HCT116 (cell line): Measurements from ENCODE around the gene CFAP221. TPM values are rescaled to one million over a fixed set of nuclear protein-coding genes. Genes with fewer than 3 reads are reported as not detected.

Experiments used
- ATAC-seq: fragments of 200-7000 bp; cut with Tn5 transposase; 2 replicates; pipeline ENCODE4 v1.9.1; 2020; ENCODE audit warnings: mild to moderate bottlenecking, moderate library complexity
- BruUV-seq: library from RNA; stranded (reverse); fragments of 400-500 nt; replicated peaks from 2 replicates; lab custom pipeline; 2021; lab: Mats Ljungman, UMichigan
- CTCF ChIA-PET: fragments of 300-600 bp; sonication (Branson Sonifier 250); formaldehyde crosslinking; loops from one replicate; lab custom pipeline; 2021; ENCODE audit warnings: antibody characterized with exemption; lab: Charles Lee
- POLR2A ChIA-PET: fragments of 300-600, 350-600 bp; sonication (Branson Sonifier 250); formaldehyde crosslinking; loops from one replicate; lab custom pipeline; 2021; ENCODE audit warnings: antibody characterized with exemption; lab: Charles Lee
- RAD21 ChIA-PET, 2 experiments: fragments of 300-600 bp; sonication (Branson Sonifier 250); formaldehyde crosslinking; loops; one replicate each; lab custom pipeline; 2023; ENCODE audit warnings: low total read pairs in 2 of 2; ENCODE audit not compliant: uncharacterized antibody in 2 of 2, unreplicated experiment in 2 of 2, low non-redundant PET in 1 of 2; lab: Charles Lee
- DNase-seq: peaks from one replicate; pipeline ENCODE4 v3.0.0-alpha.2; 2010; ENCODE audit warnings: low read depth, low spot score
- H2AFZ ChIP-seq: fragments of 200-600 bp; shearing (Covaris generic), sonication (generic); 2 replicates; pipeline ENCODE4 v1.6.1; 2017; ENCODE audit warnings: low read depth, mixed run types, mixed read lengths, antibody characterized with exemption, low read length; ENCODE audit not compliant: poor library complexity, severe bottlenecking
- H3K27ac ChIP-seq: 2 replicates; pipeline ENCODE4 v1.5.1; 2012; ENCODE audit warnings: low read depth, low read length
- H3K27me3 ChIP-seq: fragments of 200-600 bp; sonication (generic); 2 replicates; pipeline ENCODE4 v1.6.1; 2016; ENCODE audit warnings: mixed run types, low read length, mixed read lengths; ENCODE audit not compliant: insufficient read depth
- H3K36me3 ChIP-seq, 2 experiments: fragments of 200-500 bp in 1 of 2; fragments of 200-600 bp in 1 of 2; sonication (Bioruptor generic) in 1 of 2; sonication (generic) in 1 of 2; 2 replicates each; pipeline versions ENCODE4 v1.5.1 to v1.6.1; 2014 to 2016; ENCODE audit warnings: low read length in 2 of 2, inconsistent platforms in 1 of 2, mixed read lengths in 1 of 2, mixed run types in 1 of 2; ENCODE audit not compliant: insufficient read depth in 2 of 2, control insufficient read depth in 1 of 2
- H3K4me1 ChIP-seq, 2 experiments: fragments of 200-600 bp in 1 of 2; sonication (generic) in 1 of 2; 2 replicates each; pipeline versions ENCODE4 v1.5.1 to v1.6.1; 2012 to 2017; ENCODE audit warnings: low read length in 2 of 2, inconsistent platforms in 1 of 2, mild to moderate bottlenecking in 1 of 2, mixed read lengths in 1 of 2, mixed run types in 1 of 2, moderate library complexity in 1 of 2; ENCODE audit not compliant: insufficient read depth in 2 of 2, control insufficient read depth in 1 of 2
- H3K4me2 ChIP-seq: fragments of 200-600 bp; sonication (generic); 2 replicates; pipeline ENCODE4 v1.6.1; 2017; ENCODE audit warnings: mixed run types, low read length, mixed read lengths
- H3K4me3 ChIP-seq, 2 experiments: fragments of 200-600 bp in 1 of 2; sonication (generic) in 1 of 2; replicated peaks in 1 of 2; 2 replicates each; pipeline ENCODE4 v1.5.1; 2011 to 2016; ENCODE audit warnings: low read length in 2 of 2, control low read depth in 1 of 2, low read depth in 1 of 2, mild to moderate bottlenecking in 1 of 2, mixed read lengths in 1 of 2, mixed run types in 1 of 2
- H3K79me2 ChIP-seq: fragments of 200-600 bp; sonication (generic); 2 replicates; pipeline ENCODE4 v1.6.1; 2017; ENCODE audit warnings: mild to moderate bottlenecking, mixed run types, low read length, moderate library complexity, mixed read lengths; ENCODE audit not compliant: insufficient read depth
- H3K9ac ChIP-seq: fragments of 200-600 bp; sonication (generic); 2 replicates; pipeline ENCODE4 v1.6.1; 2016; ENCODE audit warnings: low read length, mixed read lengths
- H3K9me2 ChIP-seq: fragments of 200-600 bp; sonication (generic), shearing (Covaris generic); 2 replicates; pipeline ENCODE4 v1.6.1; 2017; ENCODE audit warnings: mixed run types, mild to moderate bottlenecking, moderate library complexity; ENCODE audit not compliant: insufficient read depth
- H3K9me3 ChIP-seq, 2 experiments: fragments of 200-500 bp in 1 of 2; fragments of 200-600 bp in 1 of 2; sonication (Bioruptor generic) in 1 of 2; sonication (generic) in 1 of 2; 2 replicates each; pipeline ENCODE4 v1.6.1; 2014 to 2017; ENCODE audit warnings: low read length in 2 of 2, mixed read lengths in 2 of 2, inconsistent platforms in 1 of 2, low read depth in 1 of 2, mild to moderate bottlenecking in 1 of 2, mixed run types in 1 of 2, moderate library complexity in 1 of 2; ENCODE audit not compliant: control insufficient read depth in 1 of 2, insufficient read depth in 1 of 2
- H4K20me1 ChIP-seq: fragments of 200-600 bp; sonication (generic), shearing (Covaris generic); 2 replicates; pipeline ENCODE4 v1.6.1; 2017; ENCODE audit warnings: mixed run types, mild to moderate bottlenecking, moderate library complexity; ENCODE audit not compliant: insufficient read depth
- CEBPB ChIP-seq: IDR thresholded peaks from 2 replicates; pipeline ENCODE4 v1.6.1; 2012; ENCODE audit warnings: low read depth
- EGR1 ChIP-seq: IDR thresholded peaks from 2 replicates; pipeline ENCODE4 v1.6.1; 2012; ENCODE audit warnings: low read depth
- FOSL1 ChIP-seq: IDR thresholded peaks from 2 replicates; pipeline ENCODE4 v1.6.1; 2012; ENCODE audit warnings: low read depth
- POLR2A ChIP-seq: IDR thresholded peaks from 2 replicates; pipeline ENCODE4 v1.7.0; 2011; ENCODE audit warnings: borderline replicate concordance; ENCODE audit not compliant: insufficient read depth, insufficient read length; ENCODE audit errors: extremely low read depth
- POLR2AphosphoS5 ChIP-seq: IDR thresholded peaks from 2 replicates; pipeline ENCODE4 v1.6.1; 2011; ENCODE audit warnings: mild to moderate bottlenecking, low read depth, low read length, moderate library complexity
- RAD21 ChIP-seq: IDR thresholded peaks from 2 replicates; pipeline ENCODE4 v1.6.1; 2012; ENCODE audit warnings: low read depth, mild to moderate bottlenecking
- SIN3A ChIP-seq: IDR thresholded peaks from 2 replicates; pipeline ENCODE4 v1.6.1; 2012; ENCODE audit warnings: low read depth
- SP1 ChIP-seq: IDR thresholded peaks from 2 replicates; pipeline ENCODE4 v1.6.1; 2012; ENCODE audit warnings: low read depth
- SRF ChIP-seq: IDR thresholded peaks from 2 replicates; pipeline ENCODE4 v1.6.1; 2012; ENCODE audit warnings: low read depth
- ZFX ChIP-seq: fragments of 450-650 bp; IDR thresholded peaks from 2 replicates; pipeline ENCODE4 v1.6.1; 2017
- intact Hi-C: fragments of 100-400 bp; cut with micrococcal nuclease; formaldehyde crosslinking; loops from 2 replicates; pipeline ENCODE4 v1.10.0; 2022
- total RNA-seq: library from RNA; stranded (reverse); gene quantifications from one replicate; pipeline ENCODE4 v1.2.1, GENCODE V29; 2021; ENCODE audit not compliant: unreplicated experiment
- TF ChIP-seq, protein P1 (sequence below): IDR thresholded peaks from 2 replicates; pipeline ENCODE4 v1.6.1; 2011; ENCODE audit warnings: mild to moderate bottlenecking, low read length, moderate library complexity; ENCODE audit not compliant: insufficient replicate concordance; ENCODE audit errors: extremely low read depth
- TF ChIP-seq, protein P2 (sequence below): IDR thresholded peaks from 2 replicates; pipeline ENCODE4 v1.6.1; 2012

CFAP221 gene
- total RNA-seq, 1 experiment from 2014 or later = 0.96 TPM

GRCh38 chr2:119689218-119689617 is 145.0 kb downstream of the CFAP221 start (continued):
- TF ChIP-seq, protein P1, sequence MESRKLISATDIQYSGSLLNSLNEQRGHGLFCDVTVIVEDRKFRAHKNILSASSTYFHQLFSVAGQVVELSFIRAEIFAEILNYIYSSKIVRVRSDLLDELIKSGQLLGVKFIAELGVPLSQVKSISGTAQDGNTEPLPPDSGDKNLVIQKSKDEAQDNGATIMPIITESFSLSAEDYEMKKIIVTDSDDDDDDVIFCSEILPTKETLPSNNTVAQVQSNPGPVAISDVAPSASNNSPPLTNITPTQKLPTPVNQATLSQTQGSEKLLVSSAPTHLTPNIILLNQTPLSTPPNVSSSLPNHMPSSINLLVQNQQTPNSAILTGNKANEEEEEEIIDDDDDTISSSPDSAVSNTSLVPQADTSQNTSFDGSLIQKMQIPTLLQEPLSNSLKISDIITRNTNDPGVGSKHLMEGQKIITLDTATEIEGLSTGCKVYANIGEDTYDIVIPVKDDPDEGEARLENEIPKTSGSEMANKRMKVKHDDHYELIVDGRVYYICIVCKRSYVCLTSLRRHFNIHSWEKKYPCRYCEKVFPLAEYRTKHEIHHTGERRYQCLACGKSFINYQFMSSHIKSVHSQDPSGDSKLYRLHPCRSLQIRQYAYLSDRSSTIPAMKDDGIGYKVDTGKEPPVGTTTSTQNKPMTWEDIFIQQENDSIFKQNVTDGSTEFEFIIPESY = no peak
- no peak for TF ChIP-seq FOSL1
- TF ChIP-seq POLR2A = no peak
- no peak for TF ChIP-seq POLR2AphosphoS5
- TF ChIP-seq, protein P2, sequence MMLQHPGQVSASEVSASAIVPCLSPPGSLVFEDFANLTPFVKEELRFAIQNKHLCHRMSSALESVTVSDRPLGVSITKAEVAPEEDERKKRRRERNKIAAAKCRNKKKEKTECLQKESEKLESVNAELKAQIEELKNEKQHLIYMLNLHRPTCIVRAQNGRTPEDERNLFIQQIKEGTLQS = no peak
- no peak for TF ChIP-seq EGR1
- no peak for TF ChIP-seq SP1
- TF ChIP-seq RAD21 = no peak

DNA sequence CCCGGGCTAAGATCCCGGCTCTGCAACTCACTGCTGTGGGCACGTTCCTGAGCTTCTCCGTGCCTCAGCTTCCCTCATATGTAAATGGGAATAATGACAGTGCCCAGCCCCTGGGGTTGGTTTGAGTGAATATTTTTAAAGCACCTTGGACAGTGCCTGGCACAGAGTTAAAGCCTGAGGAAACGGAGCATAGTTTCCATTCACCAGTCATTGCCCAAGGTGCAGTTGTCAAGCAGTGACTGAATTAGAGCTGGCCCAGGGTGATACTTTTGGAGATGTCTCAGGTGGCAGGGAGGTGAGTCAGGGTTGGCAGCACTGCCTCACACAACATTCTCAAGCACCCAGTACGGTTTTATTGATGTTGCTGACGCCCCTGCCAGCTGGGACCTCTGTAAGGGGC is 146.9 kb downstream of the CFAP221 start:
- H3K9me3 ChIP-seq = no peaks in the 10 kb centered on the region
- ChIA-PET CTCF (no interaction called here), RAD21 (no interaction called here), POLR2A (no interaction called here)
- intact Hi-C loops = no loop called here
- H3K36me3 ChIP-seq = no peaks in the 10 kb centered on the region
- H3K27ac ChIP-seq = no peak overlapping the region
- H3K9ac ChIP-seq = no peak overlapping the region
- no peaks in the 10 kb centered on the region for H4K20me1 ChIP-seq
- no peak overlapping the region for H2AFZ ChIP-seq
- H3K79me2 ChIP-seq = no peaks in the 10 kb centered on the region
- H3K4me1 ChIP-seq = no peaks in the 10 kb centered on the region
- DNase-seq (no peak), ATAC-seq (no peak)
- no peak for TF ChIP-seq FOSL1
- TF ChIP-seq, protein P1 = no peak
- TF ChIP-seq, protein P2 = no peak
- no peak for TF ChIP-seq ZFX
- TF ChIP-seq CEBPB = no peak
- TF ChIP-seq SRF = no peak
- TF ChIP-seq SIN3A = no peak
- TF ChIP-seq EGR1 = no peak
- no peak overlapping the region for H3K4me3 ChIP-seq
- no peaks in the 10 kb centered on the region for H3K27me3 ChIP-seq
- no TSS peak for BruUV-seq
- H3K9me2 ChIP-seq = no peaks in the 10 kb centered on the region
- H3K4me2 ChIP-seq = no peak overlapping the region
